Measurements from ENCODE around the gene KRTAP1-3.
"Not testable (repeated sequence)": the region's sequence is repeated elsewhere in the genome, so short reads cannot be mapped to it uniquely, and the experiment has no call there.

Gene KRTAP1-3

DNA sequence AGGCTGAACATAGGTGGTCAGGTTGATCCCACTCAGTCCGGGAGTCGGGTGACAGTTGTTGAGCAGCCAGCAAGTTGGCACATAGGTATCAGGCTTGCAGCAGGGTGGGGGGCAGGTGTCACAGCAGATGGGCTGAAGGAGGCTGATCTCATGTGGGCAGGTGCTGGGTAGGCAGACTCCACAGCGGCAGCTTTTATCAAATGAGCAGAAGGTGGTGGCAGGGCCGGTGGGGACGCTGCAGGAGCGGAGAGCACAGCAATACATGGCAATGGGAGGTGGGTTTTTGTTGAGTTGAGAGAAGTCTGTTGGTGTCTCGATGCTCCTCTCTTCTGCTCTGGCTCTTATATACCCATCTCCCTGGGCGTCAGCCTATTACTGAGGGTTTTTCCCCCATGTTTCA, 25.9 kb downstream of the KRTAP1-3 start, which contains the start of gene KRTAP3-1:
Gene KRTAP3-1, minus strand, starts transcription at position 318 of the 400 bp plus-strand sequence. Its CDS starts 54 bp downstream, at position 264.
- DNase-seq, result no peak

DNA sequence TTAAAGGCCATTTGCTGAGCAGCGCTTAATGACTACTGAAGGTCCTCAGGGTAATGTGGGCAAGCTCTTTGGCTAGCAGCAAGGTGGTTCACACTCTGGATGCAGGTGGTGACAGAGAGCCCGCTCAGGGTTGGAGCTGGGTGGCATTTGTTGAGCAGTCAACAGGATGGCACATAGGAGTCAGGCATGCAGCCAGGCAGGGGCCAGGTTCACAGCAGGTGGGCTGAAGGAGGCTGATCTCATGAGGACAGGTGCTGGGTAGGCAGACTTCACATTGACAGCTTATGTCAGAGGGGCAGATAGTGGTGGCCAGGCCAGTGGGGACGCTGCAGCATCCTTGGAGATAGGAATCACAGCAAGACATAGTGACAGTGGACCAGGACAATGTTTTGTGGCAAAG, 30.3 kb downstream of the KRTAP1-3 start:
- no peak for DNase-seq

GRCh38 chr17:41003926-41004325, 30.7 kb downstream of the KRTAP1-3 start:
- DNase-seq, result no peak

DNA sequence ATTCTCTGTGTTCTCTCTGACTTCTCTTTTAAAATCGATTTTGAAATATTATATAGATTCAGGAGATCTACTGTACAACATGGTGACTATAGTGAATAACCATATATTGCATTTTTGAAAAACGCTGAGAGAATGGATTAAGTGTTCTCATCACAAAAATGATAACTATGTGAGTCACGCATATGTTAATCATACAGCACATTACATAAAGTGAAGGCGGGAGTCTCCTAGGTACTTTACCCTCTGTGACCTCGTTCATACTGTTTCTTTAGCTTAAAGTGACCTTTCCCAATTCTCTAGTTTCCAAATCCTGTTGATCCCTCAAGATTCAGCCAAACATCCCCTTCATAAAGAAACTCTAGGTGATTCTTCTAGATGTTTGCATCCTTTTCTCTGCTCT, 31.9 kb downstream of the KRTAP1-3 start:
- DNase-seq, result no peak

- no peak for DNase-seq
These were observed 32.9 kb downstream of the KRTAP1-3 start for GRCh38 chr17:41001795-41002194.

GRCh38 chr17:40999563-40999962, 35.1 kb downstream of the KRTAP1-3 start, which contains the start of gene KRTAP3-2:
Gene KRTAP3-2, minus strand, starts transcription at chr17:40999906. Its CDS starts 53 bp downstream, at chr17:40999853.
- not testable (repeated sequence) for DNase-seq

GRCh38 chr17:40997361-40997760, 37.3 kb downstream of the KRTAP1-3 start:
- DNase-seq, result no peak

DNA sequence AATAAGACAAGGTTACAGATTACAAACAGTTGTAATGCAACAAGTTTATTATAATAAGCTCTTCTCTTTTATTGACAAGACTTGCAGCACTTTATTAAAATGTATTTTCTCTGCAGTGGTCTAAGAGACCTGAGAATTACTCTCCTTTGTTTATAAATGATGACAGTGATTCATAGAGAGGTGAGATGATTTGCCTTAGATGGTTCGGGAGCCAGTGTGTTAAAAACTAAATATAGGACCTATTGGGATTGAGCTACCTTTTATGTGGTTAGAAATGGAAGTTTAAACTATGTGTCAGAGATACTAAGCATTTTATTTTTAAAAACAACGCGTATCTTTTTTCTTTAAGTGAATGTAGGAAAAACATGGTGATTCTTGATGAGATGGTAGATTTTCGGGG, 37.8 kb downstream of the KRTAP1-3 start:
- no peak for DNase-seq

DNA sequence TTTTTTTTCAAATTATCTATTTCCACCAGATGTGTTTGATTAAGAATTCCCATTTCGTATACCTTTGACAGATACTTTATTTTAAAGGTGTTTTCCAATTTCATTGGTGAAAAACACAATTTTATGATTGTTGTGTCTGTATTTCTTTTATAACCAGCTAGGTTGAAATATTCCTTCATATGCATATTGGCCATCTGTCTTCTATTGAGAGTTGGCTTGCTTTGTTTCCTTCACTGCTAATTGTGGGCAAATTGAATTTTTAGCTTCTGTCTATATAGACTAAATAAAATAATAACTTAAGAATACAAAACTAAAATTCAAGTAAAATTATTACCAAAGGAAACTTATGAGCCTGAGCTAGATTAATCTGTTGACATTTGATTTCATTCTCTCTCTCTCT, 39.6 kb downstream of the KRTAP1-3 start:
- DNase-seq, result no peak

- DNase-seq, result no peak
These were observed 40.8 kb downstream of the KRTAP1-3 start, which contains the start of gene KRTAP3-3 for GRCh38 chr17:40993839-40994238. Gene KRTAP3-3, minus strand, starts transcription at chr17:40994164. Its CDS starts 67 bp downstream, at chr17:40994097.

- no peak for DNase-seq
These were observed 41.6 kb downstream of the KRTAP1-3 start for GRCh38 chr17:40993084-40993483.

DNA sequence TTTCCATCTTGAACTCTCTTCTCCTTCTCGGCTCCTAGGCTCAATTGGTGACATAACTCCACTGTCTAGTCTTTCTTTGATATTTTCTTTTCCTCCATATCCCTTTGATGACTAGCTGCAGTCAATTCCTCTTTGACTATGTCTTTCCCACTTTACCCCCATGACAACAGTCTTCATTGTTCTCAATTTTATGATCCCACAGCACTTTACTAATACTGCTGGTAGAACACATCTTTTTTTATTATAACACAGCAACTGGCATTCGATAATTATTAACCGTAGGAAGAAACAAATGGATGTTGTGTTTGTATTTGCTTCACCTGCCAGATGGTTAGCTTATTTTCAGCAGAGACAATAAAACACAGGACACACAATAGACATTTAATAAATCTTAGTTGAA, 42.0 kb downstream of the KRTAP1-3 start:
- no peak for DNase-seq

DNA sequence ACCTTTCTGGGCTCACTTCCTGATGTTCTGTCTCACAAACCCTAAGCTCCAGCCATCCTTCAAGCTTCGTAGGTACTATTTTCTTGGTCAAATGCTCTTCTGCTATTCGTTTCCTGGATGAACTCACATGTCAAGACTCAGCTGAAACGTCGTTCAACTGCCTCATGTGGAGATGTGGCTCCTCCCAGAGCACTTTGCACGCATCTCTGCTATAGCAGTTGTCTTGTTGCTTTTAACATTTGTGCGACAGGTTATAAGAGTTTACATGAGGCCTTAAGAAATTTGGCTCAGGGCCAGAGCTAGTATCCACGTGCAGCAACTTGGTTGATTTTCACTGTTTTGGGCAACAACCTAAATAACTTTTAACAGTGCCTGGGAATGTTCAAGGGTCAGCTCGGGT, 47.8 kb downstream of the KRTAP1-3 start:
- DNase-seq, result no peak

DNA sequence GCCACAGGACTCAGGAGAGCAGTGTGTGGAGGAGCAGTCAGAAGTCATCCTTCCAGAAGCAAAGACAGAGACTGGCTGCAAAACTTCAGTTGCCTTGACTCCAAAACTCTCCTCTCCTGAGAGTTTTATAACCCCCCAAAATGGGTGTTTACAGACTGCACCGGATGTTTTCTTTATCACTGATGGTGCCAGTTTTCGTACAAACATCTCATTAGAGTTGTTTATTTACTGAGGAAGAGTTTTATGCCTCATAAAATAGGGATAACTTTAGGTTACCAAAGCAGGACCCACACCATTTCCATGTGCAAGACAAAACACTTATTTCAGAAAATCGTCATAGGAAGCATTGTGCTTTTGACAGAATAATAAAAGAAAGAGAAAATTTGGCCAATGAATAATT, 50.4 kb downstream of the KRTAP1-3 start, which contains the start of gene KRT40:
Gene KRT40, minus strand, starts transcription at position 101 of the 400 bp plus-strand sequence. Its CDS starts 53 bp downstream, at position 48.
- DNase-seq, result no peak

All from activated CD4-positive, alpha-beta T cell treated with anti-CD3 and anti-CD28 coated beads, Interleukin-2, amount 50 U/mL, for 48 hours (primary cell).